ENCODE measurements around the gene KCTD10.
"Not testable (repeated sequence)": the region's sequence is repeated elsewhere in the genome, so short reads cannot be mapped to it uniquely, and the experiment has no call there.

Gene KCTD10

GRCh38 chr12:109473526-109474270 lies 3.4 kb downstream of the KCTD10 start:
- DNase-seq (ENCODE audit: low read depth in 2 of 2): not testable (repeated sequence)

DNA sequence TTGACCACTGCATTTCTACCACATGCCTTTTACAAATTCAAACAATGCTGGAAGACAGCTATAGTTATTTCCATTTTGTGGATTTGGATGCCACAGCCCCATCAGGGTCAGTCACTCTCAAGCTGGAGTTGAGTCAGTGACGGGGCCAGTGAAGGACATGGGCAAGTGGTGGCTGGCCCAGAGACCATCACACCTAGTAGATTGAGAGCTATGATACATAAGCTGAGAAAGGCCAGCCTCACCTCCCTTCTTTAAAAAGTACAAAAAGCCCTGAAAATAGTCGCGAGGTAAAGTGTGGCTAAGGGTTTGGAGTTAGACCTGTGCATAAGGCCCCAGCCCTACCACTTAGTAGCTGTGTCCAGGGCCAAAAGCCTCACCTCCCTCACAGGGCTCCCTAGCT lies 4.1 kb downstream of the KCTD10 start:
- no peak for DNase-seq (ENCODE audit: low read depth in 2 of 2)

GRCh38 chr12:109469517-109469916 lies 7.6 kb downstream of the KCTD10 start:
- no peak for DNase-seq (ENCODE audit: low read depth in 2 of 2)

GRCh38 chr12:109467978-109468676 lies 9.0 kb downstream of the KCTD10 start:
- no peak for DNase-seq (ENCODE audit: low read depth in 2 of 2)

- no peak for DNase-seq (ENCODE audit: low read depth in 2 of 2)
Observed at GRCh38 chr12:109466821-109467220, 10.3 kb downstream of the KCTD10 start.

GRCh38 chr12:109466305-109466704 lies 10.8 kb downstream of the KCTD10 start:
- DNase-seq (ENCODE audit: low read depth in 2 of 2): no peak

DNA sequence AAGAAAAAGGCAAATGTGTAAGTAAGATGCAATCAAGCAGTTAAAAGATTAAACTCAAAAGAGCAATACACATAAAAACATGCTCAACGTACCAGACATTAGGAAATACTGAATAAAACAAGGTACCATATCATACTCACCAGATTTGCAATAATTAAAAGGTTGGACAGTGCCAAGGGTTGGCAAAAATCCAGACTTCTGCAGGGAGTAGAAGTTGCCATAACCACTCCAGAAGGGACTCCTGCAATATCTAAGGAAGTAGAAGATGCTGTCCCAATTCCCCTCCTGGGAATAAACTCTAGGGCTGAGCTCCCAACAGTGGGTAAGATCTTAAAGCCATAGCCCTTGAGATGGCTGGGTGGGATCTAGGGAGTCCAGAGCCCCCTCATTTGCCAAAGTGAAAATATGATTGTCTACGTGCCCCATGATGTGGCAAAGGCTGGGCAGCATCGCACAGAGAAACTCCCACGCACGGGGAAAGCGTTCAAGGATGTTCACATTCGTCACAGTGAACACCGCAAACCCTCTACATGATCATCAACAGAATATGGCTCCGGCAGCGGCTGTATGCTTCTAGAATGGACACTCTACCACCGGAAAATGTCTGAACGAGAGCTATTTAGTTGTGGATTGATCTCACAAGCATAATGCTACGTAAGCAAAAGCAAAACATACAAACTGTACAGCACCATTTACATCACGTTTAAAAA lies 12.3 kb downstream of the KCTD10 start:
- DNase-seq (ENCODE audit: low read depth in 2 of 2): no peak

GRCh38 chr12:109463756-109464155 lies 13.3 kb downstream of the KCTD10 start:
- no peak for DNase-seq (ENCODE audit: low read depth in 2 of 2)

DNA sequence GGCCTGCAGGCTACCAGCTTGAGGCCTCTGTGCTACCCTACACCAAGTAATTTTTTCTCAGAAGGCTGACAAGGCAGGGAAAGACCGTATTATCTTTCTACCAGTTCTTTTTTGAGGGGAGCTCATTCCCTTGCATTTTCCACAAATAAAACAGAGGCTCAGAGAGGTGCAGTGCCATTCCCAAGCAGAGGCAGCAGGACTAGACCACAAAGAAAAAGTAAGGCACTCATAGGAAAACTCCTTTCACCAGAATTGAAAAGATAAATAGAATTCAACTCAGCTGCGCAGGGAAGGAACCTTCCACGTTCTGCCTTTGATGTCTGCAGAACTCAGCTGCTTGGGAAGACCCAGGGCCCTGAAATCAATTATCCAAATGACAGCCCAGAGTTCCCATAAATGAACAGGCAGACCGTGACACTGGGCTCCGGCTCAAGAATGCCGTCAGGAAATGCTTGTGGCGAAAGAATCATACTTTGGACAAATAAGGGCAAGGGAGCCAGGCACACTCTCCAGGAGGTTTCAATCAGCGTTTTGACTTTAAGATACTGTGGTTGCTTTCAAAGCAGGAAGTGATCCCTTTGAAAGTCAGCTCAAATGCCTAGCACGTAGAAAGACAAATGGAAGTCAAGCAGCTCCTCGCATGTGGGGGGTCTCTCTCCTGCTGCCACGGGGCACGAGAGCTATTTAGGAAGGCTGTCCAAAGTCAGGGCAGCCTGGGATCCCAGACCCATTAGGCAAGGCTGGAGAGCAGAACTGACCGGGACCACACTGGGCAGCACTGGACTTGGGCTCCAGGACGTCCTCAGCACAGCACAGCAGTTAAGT lies 14.0 kb downstream of the KCTD10 start:
- no peak for DNase-seq (ENCODE audit: low read depth in 2 of 2)

DNA sequence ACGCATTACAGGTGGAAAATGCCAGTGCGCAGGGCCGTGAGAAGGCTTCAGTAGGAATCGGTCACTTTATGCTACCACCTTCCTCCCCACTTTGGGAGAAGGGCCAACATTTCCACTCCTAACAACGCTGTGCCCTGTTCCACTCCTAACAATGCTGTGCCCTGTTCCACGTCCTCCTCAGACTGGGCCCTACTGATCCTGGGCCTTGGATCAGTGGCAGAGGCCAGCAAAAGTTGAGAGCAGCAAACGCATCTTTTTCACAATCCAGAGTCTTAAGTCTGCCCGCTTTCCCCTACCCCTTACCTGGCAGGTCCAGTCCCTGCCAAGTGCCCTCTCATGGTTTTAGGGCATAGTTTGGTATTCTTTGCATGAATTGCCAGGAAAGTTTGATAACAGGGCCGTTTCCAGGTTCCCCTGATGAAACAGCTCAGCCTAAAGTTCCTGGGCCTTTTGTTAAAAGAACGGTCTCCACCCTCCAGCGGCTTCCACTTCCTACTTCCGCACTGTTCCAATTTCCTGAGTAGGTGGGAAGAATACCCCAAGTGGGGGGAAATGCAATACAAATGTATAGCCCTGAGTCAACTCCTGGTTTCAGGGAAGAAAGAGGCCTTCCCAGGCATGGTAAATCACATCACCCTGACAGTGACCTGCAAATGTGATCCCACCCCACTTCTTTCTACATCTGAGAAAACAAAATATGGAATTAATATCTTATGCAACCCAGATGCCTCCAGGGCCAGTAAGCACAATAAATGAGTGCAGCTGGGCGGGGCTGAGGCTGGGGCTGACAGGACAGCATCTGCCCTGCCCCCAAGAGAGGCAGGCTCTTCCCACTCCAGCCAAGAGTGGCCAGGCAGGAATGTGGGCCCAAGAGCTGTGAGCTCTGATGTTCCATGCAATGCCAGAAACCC lies 15.0 kb downstream of the KCTD10 start:
- no peak for DNase-seq (ENCODE audit: low read depth in 2 of 2)

DNA sequence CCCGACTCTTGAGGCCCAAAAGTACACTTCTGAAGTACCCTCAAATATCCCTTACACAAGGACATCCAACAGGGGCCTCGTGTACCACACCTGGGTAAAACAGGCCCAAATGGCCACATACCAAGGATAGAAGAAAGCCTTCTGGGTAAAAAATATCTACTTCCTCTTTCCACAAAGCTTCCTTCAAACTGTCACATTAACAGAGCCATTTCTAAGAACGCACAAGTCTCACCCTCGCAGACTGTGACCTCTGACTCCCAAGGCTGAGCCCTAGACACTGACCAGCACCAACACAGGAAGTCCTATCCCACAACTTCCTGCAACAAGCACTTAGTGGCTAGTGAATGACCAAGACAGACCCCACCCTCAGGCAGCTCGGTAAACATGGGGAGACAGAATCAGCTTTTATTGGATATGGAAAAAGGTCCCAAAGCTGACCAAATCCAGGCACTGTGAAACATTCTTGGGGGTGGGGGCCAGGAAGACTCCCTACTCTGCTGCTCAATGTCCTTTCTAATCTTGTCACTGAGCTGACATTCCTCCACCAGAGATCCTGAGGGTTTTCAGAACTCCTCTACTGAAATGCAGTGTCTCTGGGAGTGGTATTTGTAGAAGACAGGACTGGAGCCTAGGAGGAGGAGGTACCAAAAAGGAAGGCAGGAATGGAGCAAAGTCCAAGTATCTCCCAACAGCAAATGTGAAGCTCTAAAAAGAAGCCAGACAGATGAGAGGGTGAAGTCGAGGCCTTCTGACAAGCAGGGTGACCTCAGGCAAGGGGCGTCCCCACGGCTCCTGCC lies 15.9 kb downstream of the KCTD10 start:
- no peak for DNase-seq (ENCODE audit: low read depth in 2 of 2)

GRCh38 chr12:109460538-109460937 lies 16.6 kb downstream of the KCTD10 start:
- no peak for DNase-seq (ENCODE audit: low read depth in 2 of 2)

- DNase-seq (ENCODE audit: low read depth in 2 of 2): no peak
Observed at GRCh38 chr12:109459247-109459646, 17.9 kb downstream of the KCTD10 start.

- DNase-seq (ENCODE audit: low read depth in 2 of 2): no peak
Observed at GRCh38 chr12:109458771-109459208, 18.3 kb downstream of the KCTD10 start.

GRCh38 chr12:109458086-109458485 lies 19.0 kb downstream of the KCTD10 start:
- DNase-seq (ENCODE audit: low read depth in 2 of 2): no peak

DNA sequence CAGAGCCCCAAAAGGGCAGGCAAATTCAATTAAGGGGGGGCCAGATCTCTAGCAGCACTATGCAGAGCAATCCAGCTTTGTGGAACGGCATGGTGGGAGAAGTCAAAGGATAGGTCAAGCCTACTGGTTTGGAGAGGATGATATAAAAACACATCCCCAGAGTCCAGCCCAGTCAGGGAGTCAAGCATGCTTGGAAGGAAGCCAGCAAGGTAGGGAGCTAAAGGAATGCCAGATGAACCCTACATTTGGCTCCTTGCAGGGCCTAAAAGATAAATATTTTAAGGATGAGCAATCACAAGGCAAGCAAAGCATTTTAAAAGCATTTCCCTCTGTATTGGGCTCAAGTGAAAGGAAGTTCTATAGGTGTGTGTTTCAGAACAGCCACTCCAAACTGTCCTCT lies 21.4 kb downstream of the KCTD10 start:
- DNase-seq (ENCODE audit: low read depth in 2 of 2): no peak

- no peak for DNase-seq (ENCODE audit: low read depth in 2 of 2)
Observed at GRCh38 chr12:109452489-109452888, 24.6 kb downstream of the KCTD10 start.

DNA sequence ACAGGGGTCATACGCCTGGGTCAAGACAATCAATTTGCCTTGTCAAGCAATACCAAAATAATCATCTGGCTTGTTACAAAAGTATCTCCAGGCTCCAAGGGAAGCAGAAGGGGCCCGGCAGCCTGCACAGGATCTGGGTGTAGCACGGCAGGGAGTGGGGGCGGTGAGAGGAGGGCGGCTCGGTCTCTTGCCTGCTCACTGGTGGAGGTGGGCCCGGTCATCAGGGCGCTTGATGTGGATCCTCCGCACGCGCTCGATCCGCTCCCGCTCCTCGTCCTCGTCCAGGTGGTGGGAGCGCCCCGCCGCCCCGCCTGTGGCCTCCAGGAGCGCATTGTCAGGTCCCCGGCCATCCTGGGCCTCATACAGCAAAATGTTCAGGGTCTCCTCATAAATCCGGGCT lies 25.7 kb downstream of the KCTD10 start:
- no peak for DNase-seq (ENCODE audit: low read depth in 2 of 2)

DNA sequence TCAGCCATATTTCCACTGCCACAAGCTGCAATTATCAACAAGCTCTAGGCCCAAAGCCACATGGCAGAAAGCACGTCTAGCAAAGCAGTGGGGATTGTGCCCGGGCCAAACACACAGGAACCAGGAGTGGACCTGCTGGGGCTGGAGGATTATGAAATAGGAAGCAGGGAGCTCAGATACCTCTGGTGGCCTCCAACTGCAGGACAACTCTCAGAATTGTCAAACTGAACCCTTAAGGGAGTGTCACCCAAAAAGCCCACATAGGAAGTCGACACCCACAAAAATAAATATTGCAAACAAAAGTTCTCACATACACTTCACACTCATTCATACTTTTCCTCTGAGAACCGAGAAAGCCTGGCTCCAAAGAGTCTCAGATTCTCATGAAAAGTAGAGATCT lies 26.1 kb downstream of the KCTD10 start:
- DNase-seq (ENCODE audit: low read depth in 2 of 2): no peak

Measured in stimulated activated CD4-positive, alpha-beta T cell treated with anti-CD3 and anti-CD28 coated beads, Interleukin-1b, Interleukin-23, amount 100 ng/mL, for 4 hours (primary cell).